HG03175 (cell line): ENCODE measurements around the gene TTLL9.

ENCODE experiments used
- ATAC-seq: cut with Tn5 transposase; IDR thresholded peaks from one replicate; pipeline ENCODE4 v1.9.1; 2021; ENCODE audit warnings: mild to moderate bottlenecking, moderate library complexity; ENCODE audit not compliant: unreplicated experiment

The TTLL9 gene

GRCh38 chr20:31972471-31973021 is 102.1 kb downstream of the TTLL9 start:
- ATAC-seq = no peak

GRCh38 chr20:31974296-31974695 is 103.9 kb downstream of the TTLL9 start:
- no peak for ATAC-seq

DNA sequence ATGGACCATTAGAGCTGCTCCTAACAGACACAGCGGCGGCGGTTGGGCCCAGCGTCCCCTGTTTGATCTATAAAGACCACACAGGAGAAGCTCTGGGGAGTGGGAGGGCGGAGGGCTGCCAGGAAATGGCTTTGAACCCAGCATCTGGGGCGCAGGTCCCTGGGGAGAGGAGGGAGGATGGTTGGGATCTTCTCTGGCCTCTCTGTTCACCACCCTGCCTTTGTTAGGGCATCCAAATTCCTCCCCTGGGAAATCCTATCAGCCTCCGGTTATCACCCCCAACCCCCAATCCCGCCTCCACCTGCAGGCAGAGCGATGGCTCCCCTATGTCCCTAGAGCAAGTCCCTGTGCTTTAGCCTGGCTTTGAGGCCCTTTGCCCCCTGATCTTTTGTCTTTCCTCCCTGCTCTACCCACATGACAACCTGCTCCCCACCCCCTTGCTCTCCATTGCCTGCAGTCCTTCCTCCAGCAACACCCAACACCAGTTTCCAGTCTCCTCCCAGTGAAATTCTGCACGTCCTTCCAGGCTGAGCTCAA is 104.6 kb downstream of the TTLL9 start:
- no peak for ATAC-seq

- ATAC-seq = no peak
Observed at GRCh38 chr20:31975874-31976273, 105.4 kb downstream of the TTLL9 start.

GRCh38 chr20:31977080-31977479 is 106.6 kb downstream of the TTLL9 start:
- no peak for ATAC-seq

DNA sequence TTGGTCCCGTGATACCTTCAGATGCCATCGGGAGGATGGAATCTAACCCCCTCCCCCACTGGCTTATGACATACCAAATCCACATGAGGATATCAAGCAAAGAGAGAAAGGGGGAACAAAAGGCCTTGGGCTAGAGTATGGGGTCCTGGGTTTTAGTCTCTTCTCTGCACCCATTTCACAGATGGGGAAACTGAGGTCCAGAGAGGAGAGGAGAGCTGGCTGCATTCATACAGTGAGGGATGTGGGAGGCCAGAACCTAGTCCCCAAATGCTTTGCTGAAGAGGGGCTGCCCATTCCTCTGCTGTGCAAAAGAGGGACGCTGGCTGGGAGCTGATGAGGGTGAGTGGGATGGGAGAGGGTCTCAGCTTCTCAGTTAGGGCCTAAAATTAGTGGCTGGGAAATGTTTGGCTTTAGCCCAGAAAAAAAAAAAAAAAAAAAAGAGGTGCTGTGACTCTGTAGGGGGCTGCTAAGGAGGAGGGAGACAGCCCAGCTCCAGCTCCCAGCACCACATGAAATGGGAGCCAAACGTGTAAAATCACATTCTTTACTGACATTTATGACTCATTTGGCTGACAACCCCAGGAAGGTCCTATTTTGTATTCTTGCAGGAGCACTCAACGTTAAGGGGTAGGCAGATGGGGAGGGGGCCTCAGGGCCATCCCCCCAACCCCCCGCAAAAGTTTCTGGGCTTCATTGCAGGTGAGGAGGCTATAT is 109.4 kb downstream of the TTLL9 start:
- no peak for ATAC-seq

- ATAC-seq = no peak
Observed at GRCh38 chr20:31981784-31982183, 111.3 kb downstream of the TTLL9 start.

- no peak for ATAC-seq
Observed at GRCh38 chr20:31984981-31985471, 114.6 kb downstream of the TTLL9 start.

- ATAC-seq = no peak
Observed at GRCh38 chr20:31987744-31988143, 117.3 kb downstream of the TTLL9 start.

GRCh38 chr20:31988430-31989015 is 118.1 kb downstream of the TTLL9 start:
- ATAC-seq = no peak

GRCh38 chr20:31989030-31989645 is 118.7 kb downstream of the TTLL9 start:
- ATAC-seq = no peak

DNA sequence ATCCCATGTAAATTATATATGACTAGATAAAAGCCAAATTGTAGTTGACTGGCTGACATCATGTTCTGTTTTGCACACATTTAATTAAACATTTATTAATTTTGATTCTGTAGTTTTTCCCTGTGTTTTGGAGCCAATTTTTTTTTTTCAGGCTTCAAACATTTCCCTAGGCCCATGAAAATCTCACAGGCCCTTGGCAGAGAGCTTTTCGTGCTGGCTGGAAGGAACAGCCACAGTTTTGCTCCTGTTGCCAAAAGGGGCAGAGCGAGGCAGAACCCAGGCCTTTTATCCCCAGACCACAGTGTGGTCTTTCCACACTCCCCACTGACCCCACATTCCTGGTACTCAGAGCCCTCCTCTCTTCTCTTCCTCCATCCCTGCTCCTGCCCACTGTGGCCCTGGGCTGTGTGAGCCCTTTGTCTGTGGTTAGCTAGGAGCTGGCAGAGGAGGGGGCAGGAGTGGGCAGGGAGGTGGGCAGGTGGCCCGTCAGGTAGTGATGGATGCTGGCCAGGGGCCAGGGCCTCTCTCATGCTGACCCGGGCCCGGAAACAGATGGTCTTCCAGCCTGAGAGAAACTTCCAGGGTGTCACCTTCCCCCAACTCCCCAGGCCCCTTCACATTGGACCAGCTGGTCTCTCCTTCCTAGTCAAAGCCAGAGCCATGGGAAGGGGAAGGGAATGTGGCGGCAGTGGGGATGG is 120.4 kb downstream of the TTLL9 start:
- ATAC-seq = no peak

DNA sequence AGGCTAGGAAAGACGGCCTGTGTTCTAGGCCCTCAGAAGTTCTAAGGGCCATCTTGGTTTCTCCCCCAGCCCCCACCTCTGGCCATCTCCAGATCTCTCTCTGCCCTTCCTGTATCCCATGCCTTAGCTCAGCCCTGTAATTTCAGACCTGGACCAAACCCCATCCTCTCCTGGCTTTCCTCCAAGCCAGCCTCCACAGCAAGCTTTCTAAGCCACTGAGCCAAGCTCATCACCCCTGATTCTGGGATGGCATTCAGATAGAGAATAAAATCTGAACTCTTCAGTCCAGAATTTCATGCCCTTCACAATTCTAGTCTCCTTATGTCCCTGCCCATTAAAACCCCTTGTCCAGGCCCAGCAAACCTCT is 120.9 kb downstream of the TTLL9 start:
- ATAC-seq = no peak

DNA sequence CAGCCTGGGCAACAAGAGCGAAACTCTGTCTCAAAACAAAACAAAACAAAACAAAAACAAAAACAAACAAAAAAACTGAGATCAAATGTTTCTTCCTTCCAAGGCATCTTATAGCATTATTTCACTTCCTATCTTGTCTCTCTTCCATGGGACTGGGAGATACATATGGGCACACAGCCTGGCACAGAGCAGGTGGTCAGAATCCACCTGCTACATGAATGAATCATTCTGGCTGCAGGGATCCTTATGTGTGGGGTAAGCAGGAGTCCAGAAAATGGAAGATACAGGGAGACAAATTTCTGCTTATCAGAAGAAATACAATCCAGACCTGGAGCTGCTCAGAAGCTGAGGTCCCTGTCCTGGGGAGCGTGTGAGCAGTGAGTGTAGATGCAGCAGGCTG is 121.7 kb downstream of the TTLL9 start:
- no peak for ATAC-seq
